GM12874 (cell line): ENCODE data around the gene ARR3.

Source experiments
- TF ChIP-seq, protein P1 (sequence below): IDR thresholded peaks from 2 replicates; pipeline ENCODE4 v1.5.1; 2011; ENCODE audit warnings: low read depth, mild to moderate bottlenecking, control low read depth, low read length, moderate library complexity; ENCODE audit not compliant: insufficient read depth

The ARR3 gene

GRCh38 chrX:70322784-70323183, 54.6 kb downstream of the ARR3 start:
- TF ChIP-seq, protein P1, sequence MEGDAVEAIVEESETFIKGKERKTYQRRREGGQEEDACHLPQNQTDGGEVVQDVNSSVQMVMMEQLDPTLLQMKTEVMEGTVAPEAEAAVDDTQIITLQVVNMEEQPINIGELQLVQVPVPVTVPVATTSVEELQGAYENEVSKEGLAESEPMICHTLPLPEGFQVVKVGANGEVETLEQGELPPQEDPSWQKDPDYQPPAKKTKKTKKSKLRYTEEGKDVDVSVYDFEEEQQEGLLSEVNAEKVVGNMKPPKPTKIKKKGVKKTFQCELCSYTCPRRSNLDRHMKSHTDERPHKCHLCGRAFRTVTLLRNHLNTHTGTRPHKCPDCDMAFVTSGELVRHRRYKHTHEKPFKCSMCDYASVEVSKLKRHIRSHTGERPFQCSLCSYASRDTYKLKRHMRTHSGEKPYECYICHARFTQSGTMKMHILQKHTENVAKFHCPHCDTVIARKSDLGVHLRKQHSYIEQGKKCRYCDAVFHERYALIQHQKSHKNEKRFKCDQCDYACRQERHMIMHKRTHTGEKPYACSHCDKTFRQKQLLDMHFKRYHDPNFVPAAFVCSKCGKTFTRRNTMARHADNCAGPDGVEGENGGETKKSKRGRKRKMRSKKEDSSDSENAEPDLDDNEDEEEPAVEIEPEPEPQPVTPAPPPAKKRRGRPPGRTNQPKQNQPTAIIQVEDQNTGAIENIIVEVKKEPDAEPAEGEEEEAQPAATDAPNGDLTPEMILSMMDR = no peak

- TF ChIP-seq, protein P1 = no peak
These were observed 56.2 kb downstream of the ARR3 start for GRCh38 chrX:70324326-70324725.

- TF ChIP-seq, protein P1 = no peak
These were observed 63.0 kb downstream of the ARR3 start for GRCh38 chrX:70331161-70331560.
